Testis (tissue), 5 donors: ENCODE data around the gene UGT1A6. TPM values are rescaled to one million over a fixed set of nuclear protein-coding genes. Genes with fewer than 3 reads are reported as not detected.
"Not testable (repeated sequence)": the region's sequence is repeated elsewhere in the genome, so short reads cannot be mapped to it uniquely, and the experiment has no call there.

ENCODE experiments used
- DNase-seq: peaks from one replicate; pipeline ENCODE4 v3.0.0-alpha.2; 2019
- H3K27ac ChIP-seq, 2 donors: fragments of 200-600 bp; sonication (generic); one replicate each; pipeline ENCODE4 v1.5.1; 2019
- H3K27me3 ChIP-seq: fragments of 200-600 bp; sonication (generic); one replicate; pipeline ENCODE4 v1.5.1; 2019
- H3K36me3 ChIP-seq: fragments of 200-600 bp; sonication (generic); one replicate; pipeline ENCODE4 v1.5.1; 2017; ENCODE audit warnings: low read depth; ENCODE audit errors: missing control alignments
- H3K4me1 ChIP-seq: fragments of 200-600 bp; sonication (generic); one replicate; pipeline ENCODE4 v1.5.1; 2019
- H3K4me3 ChIP-seq, 2 donors: fragments of 200-600 bp; sonication (generic); one replicate each; pipeline ENCODE4 v1.5.1; 2017 to 2019
- H3K9me3 ChIP-seq: fragments of 200-600 bp; sonication (generic); one replicate; pipeline ENCODE4 v1.5.1; 2017
- CTCF ChIP-seq, 3 experiments: fragments of 450-650 bp in 2 of 3; fragments of 200-600 bp in 1 of 3; sonication (generic) in 1 of 3; IDR thresholded peaks; one replicate each; pipeline ENCODE4 v1.5.1; 2016 to 2019; ENCODE audit warnings: antibody characterized with exemption in 3 of 3, mild to moderate bottlenecking in 2 of 3, moderate library complexity in 1 of 3
- POLR2A ChIP-seq: fragments of 450-650 bp; IDR thresholded peaks from one replicate; pipeline ENCODE4 v1.6.1; 2017; ENCODE audit warnings: antibody characterized with exemption, mild to moderate bottlenecking, moderate library complexity
- WGBS, 2 donors: methylation state at CpG; one replicate each; pipeline ENCODE4 v1.1.5; 2018; 5-methylcytosine and 5-hydroxymethylcytosine counted together
- intact Hi-C: fragments of 100-400 bp; cut with DNase I; formaldehyde crosslinking; loops from one replicate; pipeline ENCODE4 v1.15.1; 2023; ENCODE audit warnings: low total_unique reads
- long read RNA-seq, 2 donors: transcript quantifications; one replicate each; lab custom pipeline, GENCODE V29; 2026
- polyA plus RNA-seq: library from polyadenylated mRNA; stranded (reverse); fragments of 350-450 nt; fragmentation: Illumina TruSeq; extraction: RNeasy Lipid Tissue Mini Kit (QIAGEN cat#74804); gene quantifications from one replicate; pipeline ENCODE4 v1.2.3, GENCODE V29; 2014; ENCODE audit warnings: low read depth, low replicate concordance; ENCODE audit not compliant: insufficient read depth
- total RNA-seq, 2 donors: library from RNA; depleted of rRNA; stranded (reverse); fragments of >200 nt; gene quantifications; one replicate each; pipeline ENCODE4 v1.2.3, GENCODE V29; 2016

Gene UGT1A6
- total RNA-seq: under 1 TPM in 1 of 2 donors, not detected in 1; 0.74 TPM
- polyA plus RNA-seq: 3.0 TPM
- long read RNA-seq, donor 1: 0 reads
- long read RNA-seq, donor 2: 0 reads

- Histone ChIP-seq H3K4me1 (no peaks in the 10 kb centered on the region), H3K27me3 (no peaks in the 10 kb centered on the region), H3K36me3 (no peaks in the 10 kb centered on the region), H3K27ac (no peak within 1 kb of the TSS), H3K4me3 (no peak within 1 kb of the TSS), H3K9me3 (no peaks in the 10 kb centered on the region)
- intact Hi-C loops: no loop called here
- DNase-seq: no peak
- no peak for TF ChIP-seq POLR2A
- no peak for TF ChIP-seq CTCF (IDR thresholded peaks at IDR 0.05)
- 89% methylated on average over 4 of the region's 4 CpGs for WGBS, 2 donors
Measured at GRCh38 chr2:233692648-233693047, at the start of gene UGT1A6. Gene UGT1A6 (plus strand): TSS chr2:233692890. CDS start chr2:233693005, 115 bp downstream.

GRCh38 chr2:233643128-233643527 is 49.6 kb upstream of the UGT1A6 start:
- no peaks in the 10 kb centered on the region for H3K36me3 ChIP-seq
- H3K4me1 ChIP-seq: no peaks in the 10 kb centered on the region
- TF ChIP-seq CTCF (IDR thresholded peaks at IDR 0.05) (no peak), POLR2A (no peak)
- WGBS, 2 donors: 88% methylated on average over 1 of the region's 1 CpG; no CpG with 5 or more reads in 1 of the 2 donors
- intact Hi-C loops: no loop called here
- H3K9me3 ChIP-seq: no peaks in the 10 kb centered on the region
- H3K27me3 ChIP-seq: no peaks in the 10 kb centered on the region
- H3K4me3 ChIP-seq: no peak overlapping the region
- no peak overlapping the region for H3K27ac ChIP-seq
- no peak for DNase-seq

GRCh38 chr2:233646033-233646432 is 46.7 kb upstream of the UGT1A6 start:
- H3K4me1 ChIP-seq, H3K36me3 ChIP-seq, H3K27me3 ChIP-seq, DNase-seq, H3K27ac ChIP-seq, intact Hi-C loops, H3K9me3 ChIP-seq, H3K4me3 ChIP-seq: not testable (repeated sequence)
- WGBS, 2 donors: 84 to 94% methylated on average over 3 of the region's 3 CpGs

- 83 to 87% methylated on average over 4 of the region's 4 CpGs for WGBS, 2 donors
- no peak for DNase-seq
- H3K36me3 ChIP-seq: no peaks in the 10 kb centered on the region
- no peak overlapping the region for H3K27ac ChIP-seq
- TF ChIP-seq CTCF (IDR thresholded peaks at IDR 0.05) (no peak), POLR2A (no peak)
- intact Hi-C loops: no loop called here
- no peaks in the 10 kb centered on the region for H3K27me3 ChIP-seq
- H3K9me3 ChIP-seq: no peaks in the 10 kb centered on the region
- H3K4me3 ChIP-seq: no peak overlapping the region
- H3K4me1 ChIP-seq: no peaks in the 10 kb centered on the region
Measured at GRCh38 chr2:233650981-233651380, 41.7 kb upstream of the UGT1A6 start.

GRCh38 chr2:233651430-233651829 is 41.3 kb upstream of the UGT1A6 start:
- H3K4me1 ChIP-seq: no peaks in the 10 kb centered on the region
- no peak overlapping the region for H3K27ac ChIP-seq
- intact Hi-C loops: no loop called here
- no peaks in the 10 kb centered on the region for H3K36me3 ChIP-seq
- TF ChIP-seq CTCF (IDR thresholded peaks at IDR 0.05): no peak
- no peak for TF ChIP-seq POLR2A
- no peak for DNase-seq
- no peak overlapping the region for H3K4me3 ChIP-seq
- WGBS, 2 donors: 93 to 94% methylated on average over 2 of the region's 2 CpGs
- H3K27me3 ChIP-seq: no peaks in the 10 kb centered on the region
- H3K9me3 ChIP-seq: no peaks in the 10 kb centered on the region
